GM21528 (cell line): ENCODE results near the gene PIGM.

ENCODE experiments used
- ATAC-seq: cut with Tn5 transposase; IDR thresholded peaks from one replicate; pipeline ENCODE4 v1.9.1; 2021; ENCODE audit warnings: mild to moderate bottlenecking, moderate library complexity; ENCODE audit not compliant: unreplicated experiment, low FRiP score

Gene PIGM

GRCh38 chr1:160031365-160032164, at the start of gene PIGM:
TSS of gene PIGM (minus strand) at chr1:160031990. CDS start at chr1:160031739, 251 bp downstream.
- peak; percentile 95 for ATAC-seq

DNA sequence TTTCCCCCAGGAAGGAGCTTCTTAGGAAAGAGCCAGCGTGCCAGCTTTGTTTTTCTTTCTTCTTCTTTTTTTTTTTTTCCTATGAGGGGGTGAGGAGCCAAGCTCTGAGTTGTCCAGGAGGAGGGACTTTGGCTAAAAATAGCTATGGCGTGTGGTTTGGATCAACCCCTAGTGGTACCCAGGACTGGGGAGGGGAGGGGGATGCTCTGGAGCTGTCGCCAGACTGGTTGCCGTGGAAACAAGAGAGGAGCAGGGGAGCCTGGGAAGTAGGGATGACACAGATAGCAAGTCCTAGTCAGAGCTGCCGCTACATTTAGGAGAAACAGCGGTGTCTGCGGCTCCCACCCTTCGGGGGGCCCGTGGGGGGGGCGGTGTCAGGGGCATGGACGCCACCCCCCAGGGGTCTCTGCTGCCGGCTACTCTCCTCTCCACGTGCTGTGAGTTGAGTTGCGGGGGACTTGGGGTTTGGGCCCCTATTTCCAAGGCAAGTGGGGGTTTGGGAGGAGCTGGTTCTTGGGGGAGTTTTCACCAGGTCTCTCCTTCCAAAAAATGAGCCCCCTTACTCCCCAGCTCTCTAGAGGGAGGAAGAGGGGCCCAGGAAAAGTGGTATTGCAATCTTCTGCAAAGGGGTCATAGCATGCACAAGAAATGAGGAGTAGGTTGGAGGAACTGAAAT, 49.6 kb upstream of the PIGM start, which contains the start of gene KCNJ9:
Gene KCNJ9, plus strand, starts transcription at position 278 of the 676 bp plus-strand sequence. CDS start 2,493 bp downstream, outside the sequence.
- no peak for ATAC-seq

GRCh38 chr1:160080381-160081100, 48.8 kb upstream of the PIGM start:
- ATAC-seq: no peak

GRCh38 chr1:160079448-160079847, 47.7 kb upstream of the PIGM start:
- ATAC-seq: no peak

- no peak for ATAC-seq
These were observed 46.9 kb upstream of the PIGM start for GRCh38 chr1:160078512-160079195.

DNA sequence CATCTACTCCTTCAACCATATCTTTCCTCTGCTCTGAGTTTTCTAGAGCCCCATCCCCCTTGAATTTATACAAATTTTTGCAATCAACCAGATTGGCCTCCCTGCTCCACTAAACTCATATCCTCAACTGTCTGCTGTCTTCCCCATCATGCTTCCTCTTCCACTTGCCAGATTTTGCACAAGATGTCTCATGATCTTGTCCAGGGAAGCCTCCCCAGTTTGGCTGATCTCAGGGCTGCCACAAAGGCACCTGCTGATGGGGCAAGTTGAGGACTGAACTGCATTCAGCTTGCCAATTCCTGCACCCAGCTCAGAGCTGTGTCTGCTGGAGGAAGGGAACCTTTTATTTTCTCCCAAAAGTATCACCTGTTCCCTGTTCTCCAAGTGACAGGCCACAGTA, 45.7 kb upstream of the PIGM start:
- no peak for ATAC-seq

DNA sequence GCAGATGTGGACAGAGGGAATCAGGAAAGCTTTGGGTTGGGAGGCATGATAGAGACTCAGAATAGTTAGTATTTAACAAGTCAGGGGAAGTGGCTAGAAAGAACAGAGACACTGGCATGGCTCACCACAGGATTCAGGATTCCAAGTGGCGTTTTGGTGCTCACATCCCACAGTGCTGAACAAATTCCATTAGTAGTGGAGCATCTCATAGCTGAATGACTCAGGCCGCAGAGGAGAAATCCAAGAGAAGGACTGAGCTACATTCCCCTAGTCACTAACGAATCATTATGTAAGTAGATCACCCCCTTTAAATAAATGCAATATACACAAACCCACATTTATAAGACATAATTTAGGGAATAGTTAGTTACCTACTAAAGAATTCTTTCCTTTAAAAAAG, 44.5 kb upstream of the PIGM start:
- no peak for ATAC-seq

- no peak for ATAC-seq
These were observed 44.0 kb upstream of the PIGM start for GRCh38 chr1:160075836-160076235.

GRCh38 chr1:160074865-160075264, 43.1 kb upstream of the PIGM start:
- no peak for ATAC-seq

DNA sequence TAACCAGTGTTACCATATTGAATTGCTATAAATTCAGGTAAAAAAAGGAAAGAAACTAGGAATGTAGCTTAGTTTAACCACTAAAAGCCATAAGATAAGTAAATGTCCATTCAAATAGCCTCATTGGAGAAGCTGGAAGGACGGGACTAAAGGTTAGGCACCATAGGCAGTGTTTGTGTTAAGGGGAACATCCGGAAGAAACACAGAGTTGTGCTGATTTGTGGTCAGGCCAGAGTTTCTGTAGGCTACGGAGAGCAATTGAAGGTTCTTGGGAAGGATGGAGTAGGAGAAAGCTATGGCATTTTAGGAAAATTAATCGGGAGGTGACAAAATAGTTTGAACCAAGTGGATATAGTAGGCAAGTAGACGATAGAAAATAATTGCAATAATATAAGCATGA, 39.5 kb upstream of the PIGM start:
- no peak for ATAC-seq

DNA sequence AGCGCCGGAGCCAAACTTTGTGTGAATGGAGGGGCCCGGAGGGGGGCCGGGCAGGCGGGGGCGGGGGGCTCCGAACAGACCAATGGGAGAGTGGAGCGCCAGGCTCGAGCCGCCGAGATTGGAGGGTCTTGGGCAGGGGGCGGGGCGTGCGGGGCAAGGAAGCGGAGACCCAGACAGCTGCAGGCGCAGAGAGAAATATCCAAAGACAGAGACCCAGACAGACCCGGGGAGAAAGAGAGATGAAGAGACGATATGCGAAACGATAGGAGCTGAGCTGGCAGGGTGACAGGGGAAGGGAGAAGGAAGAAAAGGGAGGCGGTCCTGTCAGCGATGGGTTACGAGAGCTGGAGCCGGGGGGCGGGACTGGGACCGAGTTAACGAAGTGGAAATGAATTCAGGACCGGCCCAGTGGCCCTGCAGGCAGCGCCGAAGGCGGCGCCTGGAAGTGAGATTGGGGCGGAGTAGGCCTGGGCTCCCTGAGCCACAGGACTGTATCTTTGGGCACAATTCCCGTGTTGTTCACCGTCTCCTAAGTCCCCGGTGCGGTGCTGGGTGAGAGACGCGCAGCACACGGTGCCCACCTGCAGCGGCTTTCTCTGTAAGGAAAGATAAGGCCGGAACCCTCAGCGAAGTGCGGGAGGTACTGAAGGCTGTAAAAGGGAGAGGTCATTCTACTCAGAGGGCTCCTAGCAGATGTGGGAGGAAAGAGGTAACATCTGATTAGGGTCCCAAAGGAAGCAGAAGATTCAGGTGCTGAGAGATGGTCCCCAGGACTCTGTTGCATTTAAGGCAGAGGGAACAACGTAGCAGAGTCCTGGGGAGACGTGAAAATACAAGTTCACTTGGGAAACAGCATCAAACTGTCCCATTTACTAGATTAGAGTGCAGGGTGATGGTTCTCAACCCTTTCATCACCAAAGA, 38.7 kb upstream of the PIGM start:
- peak; percentile 47 for ATAC-seq

DNA sequence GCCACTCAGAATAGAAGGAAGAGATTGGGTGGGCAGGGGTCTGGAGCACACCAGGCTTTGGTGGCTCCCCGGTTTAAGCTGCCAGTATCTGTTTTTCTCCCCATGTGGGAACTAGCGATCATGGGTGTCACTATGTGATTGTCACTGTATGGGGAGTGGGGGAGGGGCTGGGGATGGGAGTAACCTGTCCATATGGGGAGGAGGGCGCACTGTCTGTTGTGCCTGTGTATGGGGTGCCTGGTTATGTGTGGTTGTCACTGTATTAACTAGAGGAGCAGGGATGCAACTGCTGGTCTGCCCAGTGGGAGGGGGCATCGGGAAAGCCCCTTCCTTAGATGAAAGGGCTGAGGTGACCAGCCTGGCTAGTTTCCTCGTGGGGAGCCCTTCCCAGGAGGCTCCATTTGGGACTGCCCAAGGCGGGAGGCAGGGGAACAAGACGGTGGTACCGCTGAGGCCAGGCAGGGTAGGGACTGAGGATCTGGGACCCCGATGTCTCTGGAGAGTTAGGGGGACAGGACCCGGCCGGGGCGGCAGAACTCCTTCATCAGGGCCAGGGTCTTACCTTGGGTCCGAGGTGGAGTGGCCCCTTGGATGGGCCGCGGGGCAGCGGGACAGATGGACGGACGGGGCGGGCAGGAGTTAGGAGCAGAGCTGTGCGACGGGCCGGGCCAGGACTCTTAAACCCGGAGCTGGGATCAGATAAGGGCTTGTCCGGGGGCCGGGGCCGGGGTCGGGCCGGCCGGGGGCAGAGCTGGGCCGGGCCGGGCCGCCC, 37.9 kb upstream of the PIGM start, which contains the start of gene KCNJ10:
Gene KCNJ10, minus strand, starts transcription at position 701 of the 772 bp plus-strand sequence. CDS start 27,628 bp downstream, outside the sequence.
- no peak for ATAC-seq

GRCh38 chr1:160068225-160068624, 36.4 kb upstream of the PIGM start:
- ATAC-seq: no peak

- ATAC-seq: no peak
These were observed 35.3 kb upstream of the PIGM start for GRCh38 chr1:160066829-160067745.

DNA sequence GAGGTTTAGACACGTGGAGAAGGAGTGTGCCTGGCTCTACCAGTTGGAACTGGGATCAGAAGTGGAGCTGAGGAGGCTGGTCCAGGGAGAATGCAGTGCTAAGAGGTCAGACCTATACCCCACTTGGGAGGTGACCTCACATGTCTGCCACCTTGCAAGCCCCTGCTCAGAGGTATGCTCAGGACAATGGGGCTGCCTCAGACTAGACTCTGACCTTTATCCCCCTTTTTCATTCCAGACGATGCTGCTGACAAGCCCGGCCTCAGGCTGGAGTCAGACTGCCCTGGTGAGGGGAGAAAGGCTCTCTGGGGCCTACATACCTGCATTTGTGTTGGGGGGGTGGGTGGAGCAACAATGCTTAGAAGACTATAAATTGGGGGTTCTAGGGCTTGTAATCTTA, 33.0 kb upstream of the PIGM start:
- ATAC-seq: no peak

DNA sequence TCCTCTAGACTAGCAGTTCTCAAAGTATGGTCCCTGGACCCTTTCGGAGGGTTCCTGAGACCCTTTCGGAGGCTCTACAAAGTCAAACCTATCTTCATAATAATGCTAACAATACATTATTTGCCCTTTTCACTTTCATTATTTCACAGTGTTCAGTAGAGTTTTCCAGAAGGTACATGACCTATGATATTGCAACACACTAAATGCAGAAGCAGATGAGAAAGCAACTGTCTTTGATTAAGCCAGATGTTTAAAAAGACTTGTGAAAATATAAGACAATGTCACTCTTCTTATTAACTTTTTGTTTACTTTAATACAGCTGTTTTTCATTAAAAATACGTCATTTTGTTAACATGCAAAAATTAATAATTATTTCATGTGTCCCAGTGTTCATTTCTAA, 32.4 kb upstream of the PIGM start:
- ATAC-seq: no peak

DNA sequence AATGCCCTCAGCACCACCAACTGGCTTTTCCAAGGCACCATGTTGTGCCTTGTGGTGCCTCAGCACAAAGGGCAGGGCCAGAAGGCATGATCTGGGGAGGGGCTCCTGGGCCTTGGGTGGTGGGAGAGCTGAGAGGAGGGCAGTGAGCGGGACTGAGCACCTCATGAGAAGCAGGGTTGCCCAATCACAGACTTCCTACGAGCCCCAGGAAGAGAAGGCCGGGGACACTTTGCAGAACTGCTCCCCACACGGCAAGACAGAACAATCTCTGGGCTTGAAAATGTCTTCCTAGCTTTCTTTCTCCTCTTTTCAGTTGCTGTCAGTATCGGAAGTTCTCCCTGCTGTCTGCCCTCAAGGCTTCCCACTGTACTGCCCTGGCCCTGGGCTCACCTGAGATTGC, 31.4 kb upstream of the PIGM start:
- no peak for ATAC-seq

- ATAC-seq: no peak
These were observed 30.4 kb upstream of the PIGM start for GRCh38 chr1:160062230-160062532.
